Cardiac fibroblast (primary cell): ENCODE results near the gene CAMKMT.

Experiments used
- DNase-seq, 2 donors: peaks; one replicate each; pipeline versions ENCODE4 v3.0.0 to v3.0.0-alpha.2; 2010; ENCODE audit warnings: low read depth in 2 of 2
- H3K4me3 ChIP-seq, 2 donors: replicated peaks in 1 of 2; 1 replicate in 1 of 2; 2 replicates in 1 of 2; pipeline ENCODE4 v1.5.1; 2011; ENCODE audit warnings: low read depth in 2 of 2, low read length in 2 of 2, mild to moderate bottlenecking in 2 of 2, moderate library complexity in 1 of 2
- CTCF ChIP-seq: IDR thresholded peaks from one replicate; pipeline ENCODE4 v1.5.1; 2011; ENCODE audit warnings: low read depth, mild to moderate bottlenecking, low read length, inconsistent platforms

Gene CAMKMT

DNA sequence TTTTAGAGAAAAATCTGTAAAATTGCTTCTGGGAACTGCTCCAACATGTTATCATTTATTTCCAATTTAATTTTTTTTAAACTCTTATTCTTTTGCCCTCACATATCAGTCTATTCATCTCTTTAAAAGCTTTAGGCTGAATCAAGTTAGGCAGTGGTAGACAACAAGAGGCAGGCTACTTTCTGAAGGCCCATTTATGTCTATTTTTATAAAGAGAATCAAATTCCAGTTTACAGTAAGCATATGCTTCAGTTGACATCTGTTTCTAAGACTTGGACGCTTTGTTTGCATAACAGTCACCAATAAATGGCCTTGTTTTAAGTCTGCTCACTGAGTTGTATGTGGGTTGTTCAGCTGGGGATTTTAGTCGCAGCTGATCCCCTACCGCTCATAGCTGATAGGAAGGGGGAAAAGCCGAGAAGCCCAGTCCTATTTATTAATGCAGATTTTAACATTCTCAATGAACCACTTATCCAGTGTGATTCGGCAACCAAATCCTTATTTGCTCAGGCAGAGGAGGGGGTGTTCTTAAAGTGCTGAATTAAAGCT is 319.3 kb downstream of the CAMKMT start:
- no peak overlapping the region for H3K4me3 ChIP-seq
- no peak for DNase-seq
- no peak for TF ChIP-seq CTCF

DNA sequence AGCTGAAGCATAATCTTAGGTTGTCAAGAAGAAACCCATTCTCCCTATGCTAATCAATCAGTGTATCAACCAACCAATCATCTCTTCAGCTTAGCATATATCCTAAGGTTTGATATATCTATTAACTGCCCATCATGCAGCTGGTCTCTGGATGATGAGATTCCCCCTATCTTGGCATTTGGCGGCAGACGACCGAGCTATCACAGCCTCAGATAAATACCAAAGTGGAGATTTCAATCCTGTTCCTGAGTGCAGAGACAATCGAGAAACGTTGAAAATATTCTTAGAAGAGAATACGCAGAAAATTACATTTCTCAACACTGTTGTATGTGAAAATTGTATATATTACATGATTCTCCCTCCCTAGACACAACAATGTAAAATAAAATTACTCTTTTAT is 320.7 kb downstream of the CAMKMT start:
- H3K4me3 ChIP-seq: no peak overlapping the region
- DNase-seq: no peak
- TF ChIP-seq CTCF: no peak

DNA sequence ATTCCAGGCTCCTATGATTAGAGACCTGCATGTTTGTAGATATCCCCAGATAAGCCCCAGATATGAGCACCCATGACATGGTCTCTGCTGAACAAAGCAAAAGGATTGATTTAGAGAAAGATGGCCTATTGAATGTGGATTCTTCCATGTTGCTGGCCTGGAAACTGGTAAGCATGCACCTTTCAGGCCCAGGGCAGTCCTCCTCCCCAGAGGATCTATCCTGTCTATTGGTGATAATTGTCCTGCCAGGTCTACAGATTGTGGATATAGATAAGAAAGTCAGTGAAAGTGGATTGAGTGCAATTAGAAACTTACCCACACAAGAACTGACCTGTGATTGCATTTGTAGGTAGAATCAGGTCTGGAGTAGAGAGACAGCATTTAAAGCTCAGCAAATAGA is 322.8 kb downstream of the CAMKMT start:
- no peak overlapping the region for H3K4me3 ChIP-seq
- DNase-seq: no peak
- TF ChIP-seq CTCF: no peak

DNA sequence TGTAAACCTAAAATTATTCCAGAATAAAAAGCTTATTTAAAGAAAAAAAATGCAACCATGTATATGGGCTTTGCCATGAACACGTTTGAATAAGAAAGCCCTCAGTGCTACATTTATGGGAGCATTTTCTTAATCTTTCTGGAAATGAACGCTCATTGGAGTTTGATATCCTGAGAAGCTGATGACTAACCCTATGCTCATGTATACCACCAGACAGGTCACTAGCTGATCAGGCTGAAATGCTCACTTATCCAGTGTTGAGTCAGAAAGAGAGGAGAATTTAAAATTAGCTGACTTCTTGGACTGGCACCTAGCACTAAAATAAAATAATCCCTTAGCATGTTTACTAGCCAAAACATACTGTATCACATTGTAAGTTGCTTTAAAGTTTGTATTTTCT is 324.8 kb downstream of the CAMKMT start:
- peak in 1 of 2 donors; percentile 59 for DNase-seq
- TF ChIP-seq CTCF: no peak
- H3K4me3 ChIP-seq: no peak overlapping the region

- no peak for TF ChIP-seq CTCF
- DNase-seq: no peak
- H3K4me3 ChIP-seq: no peak overlapping the region
Observed at GRCh38 chr2:44687686-44688455, 326.1 kb downstream of the CAMKMT start.

DNA sequence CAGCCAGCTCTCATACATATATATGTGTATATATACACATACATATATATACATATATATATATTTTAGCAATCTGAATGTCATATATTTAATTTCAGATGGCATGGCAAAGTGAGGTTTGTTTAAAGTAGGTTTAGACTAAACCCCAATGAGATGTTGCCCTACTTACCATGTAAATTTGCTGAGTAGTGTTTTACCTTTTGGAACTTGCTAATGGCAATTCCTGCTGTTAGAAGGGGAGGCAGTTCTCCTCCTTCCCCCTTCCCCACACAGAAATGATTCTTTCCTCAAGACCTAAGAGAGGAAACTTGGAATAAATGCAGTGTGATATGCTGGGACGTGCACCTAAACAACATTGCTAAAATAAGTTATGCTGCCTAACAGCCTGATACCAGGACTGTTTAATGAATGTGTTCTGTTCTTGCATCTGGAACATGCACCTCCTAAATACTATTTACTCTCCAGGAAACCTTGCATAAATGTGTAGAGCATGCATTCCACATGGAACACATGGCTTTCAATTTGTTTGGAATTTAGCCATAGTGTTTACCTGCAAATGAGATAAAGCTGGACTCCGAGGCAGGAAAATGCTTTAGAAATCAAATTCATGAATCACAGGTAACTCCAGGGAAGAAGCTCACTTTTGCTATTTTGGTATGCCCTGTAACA is 326.8 kb downstream of the CAMKMT start:
- TF ChIP-seq CTCF: no peak
- DNase-seq: no peak
- H3K4me3 ChIP-seq: no peak overlapping the region
